GM12873 (cell line): Measurements from ENCODE around the gene HOXB9.

Experiments used
- CTCF ChIP-seq: IDR thresholded peaks from 2 replicates; pipeline ENCODE4 v1.5.1; 2012; ENCODE audit warnings: low read depth, mild to moderate bottlenecking, moderate library complexity, low read length, control low read depth; ENCODE audit not compliant: insufficient read depth; ENCODE audit errors: missing control alignments

Gene HOXB9

GRCh38 chr17:48626245-48627117 lies at the start of gene HOXB9:
Gene HOXB9, minus strand, starts transcription at chr17:48626358. Its CDS starts 89 bp downstream, at chr17:48626269.
- TF ChIP-seq CTCF = no peak

- TF ChIP-seq CTCF = no peak
These were observed 46.2 kb upstream of the HOXB9 start for GRCh38 chr17:48672340-48672739.

- TF ChIP-seq CTCF = peak; percentile 93
These were observed 45.6 kb upstream of the HOXB9 start for GRCh38 chr17:48671697-48672171.

GRCh38 chr17:48663134-48663924 lies 37.2 kb upstream of the HOXB9 start:
- peak; percentile 19 for TF ChIP-seq CTCF

GRCh38 chr17:48655913-48656312 lies 29.8 kb upstream of the HOXB9 start:
- no peak for TF ChIP-seq CTCF

GRCh38 chr17:48649741-48650140 lies 23.6 kb upstream of the HOXB9 start:
- TF ChIP-seq CTCF = no peak

GRCh38 chr17:48647963-48648245 lies 21.7 kb upstream of the HOXB9 start:
- TF ChIP-seq CTCF = no peak
